GM18519 (cell line): ENCODE measurements around the gene MYL10.
"Not testable (repeated sequence)": the region's sequence is repeated elsewhere in the genome, so short reads cannot be mapped to it uniquely, and the experiment has no call there.

Experiments
- ATAC-seq: cut with Tn5 transposase; IDR thresholded peaks from one replicate; pipeline ENCODE4 v1.9.1; 2021; ENCODE audit warnings: mild to moderate bottlenecking, moderate library complexity; ENCODE audit not compliant: unreplicated experiment, low FRiP score

MYL10 gene

DNA sequence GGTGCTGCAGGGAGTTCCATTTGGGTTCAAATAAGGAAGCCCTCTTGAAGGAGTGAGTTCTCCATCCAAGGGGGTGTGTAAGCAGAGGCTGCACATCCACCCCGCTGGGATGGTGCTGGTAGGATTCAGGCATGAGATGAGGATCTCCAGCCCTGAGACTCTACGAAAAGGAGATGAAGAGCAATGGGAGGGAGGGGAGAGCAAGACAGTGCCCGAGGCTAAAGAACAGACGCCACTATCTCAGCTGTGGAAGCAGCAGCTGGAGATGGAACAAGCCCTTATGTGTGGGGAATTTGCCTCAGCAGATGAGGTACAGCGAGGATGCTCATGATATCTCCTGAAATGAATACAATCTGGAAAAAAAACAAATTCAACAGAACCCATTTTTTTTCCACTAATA, 28.1 kb upstream of the MYL10 start:
- no peak for ATAC-seq

DNA sequence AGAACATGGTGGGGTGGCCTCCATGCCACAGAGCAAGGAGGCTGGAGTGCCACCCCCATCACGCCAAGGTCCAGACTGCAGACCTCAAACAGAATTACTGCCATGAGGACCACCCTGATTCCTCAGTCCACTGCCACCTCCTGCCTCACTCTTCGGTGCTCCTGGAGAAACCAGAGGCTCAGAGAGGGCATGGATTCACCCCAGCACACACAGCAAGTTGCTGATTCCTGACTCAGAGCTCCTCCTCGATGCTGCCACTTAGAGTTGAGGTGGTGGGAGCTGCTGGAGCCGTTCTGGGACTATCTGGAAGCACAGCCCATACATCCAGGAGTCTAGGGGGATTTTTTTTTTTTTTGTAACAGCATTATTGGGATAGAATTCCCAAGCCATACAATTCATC, 22.0 kb upstream of the MYL10 start:
- no peak for ATAC-seq

DNA sequence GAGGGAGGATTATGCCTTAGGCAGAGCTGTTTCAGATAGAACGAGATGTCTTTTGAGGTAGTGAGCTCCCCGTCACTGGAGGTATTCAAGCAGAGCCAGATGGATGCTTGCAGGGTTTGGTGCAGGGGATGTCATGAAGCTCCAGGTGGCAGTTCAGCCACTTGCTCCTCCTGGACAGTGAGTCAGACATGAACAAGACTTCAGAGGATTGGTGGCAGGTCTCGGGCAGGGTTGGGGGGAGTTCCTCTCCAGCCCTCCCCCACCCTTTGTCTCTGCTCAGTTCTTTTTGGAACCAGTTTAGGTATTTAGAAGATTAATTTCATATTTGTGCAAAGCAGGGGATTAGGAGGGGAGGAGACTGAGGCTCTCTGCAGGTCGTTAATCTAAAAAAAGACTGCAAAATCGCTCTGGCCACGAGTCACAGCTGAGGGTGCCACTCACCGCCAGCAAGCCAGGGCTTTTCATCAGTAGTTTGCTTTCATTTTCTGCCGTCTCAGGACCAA, 21.5 kb upstream of the MYL10 start:
- no peak for ATAC-seq

DNA sequence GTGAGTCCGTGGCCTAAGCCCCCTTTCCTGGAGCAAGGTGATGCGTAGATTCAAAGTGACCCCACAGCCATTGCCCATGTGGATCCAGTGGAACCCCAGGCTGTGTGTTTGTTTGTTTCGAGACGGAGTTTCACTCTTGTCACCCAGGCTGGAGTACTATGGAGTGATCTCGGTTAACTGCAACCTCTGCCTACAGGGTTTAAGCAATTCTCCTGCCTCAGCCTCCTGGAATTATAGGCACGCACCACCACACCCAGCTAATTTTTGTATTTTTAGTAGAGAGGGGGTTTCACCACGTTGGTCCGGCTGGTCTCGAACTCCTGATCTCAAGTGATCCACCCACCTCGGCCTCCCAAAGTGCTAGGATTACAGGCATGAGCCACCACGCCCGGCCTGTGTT, 18.8 kb upstream of the MYL10 start:
- not testable (repeated sequence) for ATAC-seq

DNA sequence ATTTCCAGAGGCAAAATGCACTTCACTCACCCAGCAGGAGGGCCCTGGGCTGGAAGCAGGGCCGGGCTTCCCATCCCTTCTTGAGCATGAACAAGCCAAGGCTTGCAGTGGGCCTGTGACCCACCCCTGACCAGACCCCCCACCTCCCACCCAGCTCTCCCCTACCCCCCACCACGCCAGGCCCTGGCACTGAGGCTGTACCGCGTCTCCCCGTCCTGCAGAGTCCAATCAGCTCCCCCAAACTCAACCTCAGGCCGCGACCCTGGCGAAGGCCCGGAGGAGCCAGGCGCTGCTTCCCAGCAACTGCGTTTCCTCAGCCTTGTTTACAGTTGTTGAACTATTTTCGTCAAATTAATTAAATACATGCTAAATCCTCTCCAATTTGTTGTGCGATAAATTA, 16.9 kb upstream of the MYL10 start:
- no peak for ATAC-seq

DNA sequence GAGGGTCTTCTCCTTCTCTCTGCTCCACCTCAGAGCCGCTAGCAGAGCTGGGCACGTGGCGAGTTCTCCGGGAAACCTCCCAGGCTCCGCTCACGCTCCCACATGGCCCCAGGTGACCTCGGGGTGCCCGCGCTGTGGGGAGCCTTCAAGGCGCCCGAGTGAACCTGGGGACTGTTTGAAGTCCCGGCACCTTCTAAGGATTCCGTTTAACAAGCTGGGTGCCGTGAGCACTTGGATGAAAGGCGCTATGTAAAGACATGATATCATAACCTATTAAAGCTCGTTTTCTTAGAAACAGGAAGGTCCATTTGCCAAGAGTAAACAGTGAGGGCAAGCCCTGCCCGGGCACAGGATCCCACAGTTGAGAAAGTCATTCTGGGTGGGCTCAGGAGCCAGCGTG, 15.8 kb upstream of the MYL10 start:
- no peak for ATAC-seq

DNA sequence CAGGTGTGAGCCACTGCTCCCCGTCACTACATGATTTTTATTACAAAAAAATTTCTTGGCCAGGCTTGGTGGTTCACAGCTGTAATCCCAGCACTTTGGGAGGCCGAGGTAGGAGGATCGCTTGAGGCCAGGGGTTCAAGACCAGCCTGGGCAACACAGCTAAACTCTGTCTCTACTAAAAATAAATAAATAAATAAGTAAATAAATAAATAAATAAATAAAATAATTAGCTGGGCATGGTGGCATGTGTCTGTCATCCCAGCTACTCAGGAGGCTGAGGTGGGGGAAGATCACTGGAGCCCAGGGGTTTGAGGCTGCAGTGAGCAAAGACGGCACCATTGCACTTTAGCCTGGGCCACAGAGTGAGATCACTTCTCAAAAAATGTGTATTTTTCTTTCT, 10.0 kb upstream of the MYL10 start:
- ATAC-seq, result not testable (repeated sequence)

DNA sequence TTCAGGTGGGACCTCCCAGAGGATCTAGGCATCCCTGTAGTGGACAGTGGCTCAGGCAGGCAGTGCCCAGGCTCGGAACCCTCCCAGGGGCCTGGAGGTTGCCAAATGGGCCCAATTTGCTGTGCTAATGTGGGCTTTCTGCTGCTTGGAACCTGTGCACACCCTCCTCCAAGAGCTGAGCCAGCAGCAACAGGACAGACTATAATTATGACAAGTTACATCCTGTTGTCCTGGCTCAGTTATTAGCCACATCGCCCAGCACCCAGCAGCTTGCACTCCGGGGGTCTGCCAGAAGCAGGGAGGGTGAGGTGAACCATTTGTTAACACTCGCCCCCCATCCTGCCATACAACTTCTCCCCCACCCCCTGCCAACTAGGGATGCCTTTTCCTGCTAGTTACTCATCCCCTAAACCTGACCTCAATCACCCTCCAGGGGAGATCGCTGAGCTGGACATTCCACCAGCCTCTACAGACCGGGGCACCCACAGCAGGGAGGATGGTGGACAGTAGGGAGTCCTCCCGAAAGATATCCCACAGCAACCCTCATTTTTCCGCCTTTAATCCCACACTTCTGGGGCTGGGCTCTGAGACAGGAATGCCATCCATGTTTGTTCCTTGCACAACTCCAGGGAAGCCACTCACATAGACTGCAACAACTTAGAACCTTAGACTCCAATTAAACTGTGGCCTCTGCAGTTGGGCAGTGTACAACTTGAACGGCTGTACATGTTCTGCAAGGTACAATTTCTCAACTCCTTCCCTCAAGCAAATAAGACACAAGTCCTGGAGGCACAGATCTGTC, 7.9 kb upstream of the MYL10 start:
- no peak for ATAC-seq

DNA sequence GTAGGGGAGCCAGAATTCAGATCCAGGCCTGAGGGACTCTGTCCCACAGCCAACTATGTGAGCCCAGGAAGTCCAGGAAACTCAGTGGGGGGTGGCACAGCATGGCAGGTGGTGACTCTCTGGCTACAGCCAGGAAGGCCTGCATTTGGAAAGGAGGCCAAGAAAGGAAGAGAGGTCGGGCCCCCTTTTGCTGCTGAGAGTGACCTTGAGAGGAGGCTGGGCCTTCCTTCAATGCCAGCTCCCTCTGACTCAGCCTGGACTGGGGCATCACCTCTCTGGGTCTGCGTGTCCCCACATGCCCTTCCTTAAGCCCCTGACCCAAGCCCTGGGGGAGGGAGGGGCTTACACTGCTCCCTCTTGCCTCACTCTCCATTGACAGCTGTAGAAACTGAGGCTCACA, 6.4 kb upstream of the MYL10 start:
- ATAC-seq, result no peak

DNA sequence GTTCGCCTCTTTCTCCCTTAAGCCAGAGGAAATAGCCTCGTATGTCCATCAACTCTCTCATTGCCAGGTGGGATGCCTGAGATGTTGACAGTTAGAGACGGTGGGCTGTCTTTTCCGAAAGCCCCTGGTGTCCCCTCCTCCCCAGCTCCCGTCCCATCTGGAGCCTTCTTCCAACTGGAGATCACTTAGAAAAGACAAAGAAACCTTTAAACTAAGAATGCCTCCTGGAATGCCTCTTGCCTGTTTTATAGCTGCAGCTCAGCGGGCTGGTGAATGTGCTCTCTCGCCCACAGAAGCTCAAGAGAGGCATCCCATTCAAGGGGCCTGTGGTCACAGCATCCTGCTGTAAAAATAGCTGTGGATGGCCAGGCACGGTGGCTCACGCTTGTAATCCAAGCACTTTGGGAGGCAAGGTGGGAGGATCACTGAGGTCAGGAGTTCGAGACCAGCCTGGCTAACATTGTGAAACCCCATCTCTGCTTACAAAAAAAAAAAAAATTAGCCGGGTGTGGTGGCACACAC, 5.2 kb upstream of the MYL10 start:
- ATAC-seq, result no peak

DNA sequence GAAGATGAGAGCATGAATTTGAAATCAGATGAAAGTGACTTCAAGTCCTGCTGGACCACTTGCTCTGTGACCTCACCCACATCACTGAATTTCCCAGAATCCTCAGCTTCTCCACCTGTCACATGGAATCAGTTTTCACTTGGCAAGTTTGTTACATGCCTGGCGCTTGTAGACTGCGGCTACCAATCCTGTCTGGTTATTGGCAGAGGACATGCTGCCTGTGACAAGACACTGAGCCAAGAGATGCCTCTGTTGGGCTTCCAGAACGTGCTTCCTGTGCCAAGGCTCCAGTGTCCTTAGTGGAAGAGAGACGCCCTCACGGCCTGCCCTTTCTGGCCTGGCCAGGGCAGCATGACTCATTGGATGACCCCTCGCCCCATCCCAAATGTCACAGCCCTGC, 4.4 kb upstream of the MYL10 start:
- no peak for ATAC-seq

DNA sequence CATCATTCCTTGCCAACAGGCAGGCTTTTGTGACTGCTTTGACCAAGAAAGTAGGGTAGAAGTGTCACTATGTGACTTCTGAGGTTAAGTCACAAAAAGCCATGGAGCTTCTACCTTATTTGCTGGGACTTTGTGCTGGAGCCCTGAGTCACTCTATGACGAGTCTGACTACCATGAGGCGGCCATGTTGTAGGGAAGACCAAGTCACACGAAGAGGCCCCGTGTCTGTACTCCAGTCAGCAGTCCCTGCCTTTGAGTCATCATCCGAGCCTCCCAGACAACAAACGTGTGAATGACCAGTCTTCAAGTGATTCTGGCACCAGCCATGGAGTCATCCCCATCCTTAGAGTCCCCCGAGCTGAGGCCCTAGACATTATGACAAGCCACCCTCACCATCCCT, 3.5 kb upstream of the MYL10 start:
- ATAC-seq, result no peak

DNA sequence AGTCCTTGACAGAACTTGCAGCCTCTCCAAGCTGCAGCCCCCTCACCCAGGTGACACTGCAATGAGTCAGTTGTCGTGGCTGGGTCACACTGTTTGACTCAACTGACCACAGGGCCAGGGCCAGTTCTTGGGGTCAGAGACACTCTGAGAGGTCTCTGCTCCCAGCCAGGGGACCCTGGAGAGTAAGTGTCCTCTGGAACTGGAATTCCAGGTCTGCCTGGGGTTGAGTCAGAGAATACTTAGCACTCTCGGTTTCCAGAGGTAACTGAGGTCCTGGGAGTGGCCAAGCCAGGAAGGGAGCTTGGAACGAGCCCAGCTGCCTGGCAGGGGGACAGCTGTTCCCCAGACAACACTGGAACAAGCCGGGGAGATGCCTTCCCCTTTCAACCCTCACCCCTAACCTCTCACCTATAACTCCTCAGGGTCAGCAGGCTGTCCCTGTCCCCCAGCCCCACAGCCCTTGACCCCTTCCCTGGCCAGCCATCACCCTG, 2.2 kb upstream of the MYL10 start:
- ATAC-seq, result no peak

DNA sequence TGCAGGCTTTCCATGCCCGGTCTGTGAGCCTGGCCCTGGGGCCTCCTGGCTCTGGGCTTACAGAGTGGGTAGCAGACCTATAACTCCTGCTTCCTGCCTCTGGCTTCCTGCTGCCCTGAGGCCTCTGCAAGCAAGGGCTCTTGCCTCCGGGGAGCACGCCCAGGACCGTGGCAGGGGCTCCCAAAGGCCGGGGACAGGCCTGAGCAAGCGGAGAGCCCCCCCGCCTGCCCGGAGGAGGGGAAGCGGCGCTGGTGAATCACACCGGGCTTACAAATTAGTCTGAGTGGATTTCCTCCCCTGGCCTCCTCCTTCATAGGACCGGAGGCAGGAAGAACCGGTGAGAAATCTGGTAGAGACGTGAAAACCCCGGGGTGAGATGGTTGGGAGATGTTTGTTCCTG, 1.5 kb upstream of the MYL10 start:
- ATAC-seq, result no peak

DNA sequence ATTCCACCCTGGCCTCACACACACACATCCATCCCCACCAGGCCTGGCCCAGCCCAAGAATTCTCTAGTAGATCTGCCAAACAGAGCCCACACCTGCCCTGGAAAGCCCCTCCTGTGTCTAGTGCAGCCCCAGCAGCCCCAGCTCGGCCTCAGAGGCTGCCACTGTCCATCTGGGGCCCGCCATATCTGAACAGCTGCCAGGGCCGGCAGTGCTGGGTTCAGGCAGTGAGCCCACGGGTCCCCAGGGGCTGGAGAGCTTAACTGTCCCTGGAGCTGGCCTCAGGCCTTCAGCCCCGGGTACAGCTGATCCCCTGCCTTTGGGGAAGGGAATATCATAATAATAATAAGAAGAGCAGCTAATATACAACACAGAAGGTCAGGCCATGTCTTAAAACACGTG, 574 bp downstream of the MYL10 start:
- no peak for ATAC-seq

DNA sequence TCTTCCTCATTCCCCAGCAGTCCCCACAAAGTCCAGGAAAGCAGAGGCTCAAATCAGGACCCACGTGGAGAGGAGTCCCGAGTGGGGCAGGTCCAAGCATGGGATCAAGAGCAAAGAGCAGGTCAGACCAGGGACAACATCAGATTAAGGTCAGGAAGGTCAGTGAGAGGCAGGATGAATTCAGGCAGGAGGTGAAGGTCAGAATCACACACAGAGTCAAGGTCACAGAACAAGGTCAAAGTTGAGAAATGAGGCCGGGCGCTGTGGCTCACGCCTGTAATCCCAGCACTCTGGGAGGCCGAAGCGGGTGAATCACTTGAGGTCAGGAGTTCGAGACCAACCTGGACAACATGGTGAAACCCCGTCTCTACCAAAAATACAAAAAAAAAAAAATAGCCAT, 2.3 kb downstream of the MYL10 start:
- no peak for ATAC-seq

DNA sequence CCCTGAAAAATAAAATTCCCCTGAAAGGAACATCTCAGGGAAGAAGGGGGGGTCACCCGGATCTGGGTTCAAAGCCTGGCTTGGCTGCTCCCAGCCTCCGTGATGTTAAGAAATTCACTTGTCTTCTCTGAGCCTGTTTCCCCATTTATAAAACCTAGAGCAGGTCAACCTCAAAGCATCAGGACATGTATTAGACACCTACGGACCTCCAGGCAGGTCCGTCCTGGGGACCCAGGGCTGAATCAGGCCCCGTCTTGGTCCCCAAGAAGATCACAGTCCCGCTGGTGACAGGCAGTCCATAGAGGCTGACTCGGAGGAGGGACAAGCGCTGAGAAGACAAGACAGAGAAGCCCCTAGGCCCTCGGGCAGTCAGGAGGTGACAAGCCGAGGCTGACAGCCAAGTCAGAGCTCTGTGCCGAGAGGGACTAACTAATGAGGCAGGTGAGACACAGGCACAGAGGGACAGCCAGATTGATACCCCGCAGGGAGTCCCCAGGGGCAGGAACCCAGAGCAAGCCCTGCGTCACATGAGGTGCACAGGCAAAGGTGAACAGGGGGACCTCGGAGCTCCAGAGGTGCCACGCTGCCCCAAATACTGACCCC, 2.9 kb downstream of the MYL10 start:
- ATAC-seq, result no peak

DNA sequence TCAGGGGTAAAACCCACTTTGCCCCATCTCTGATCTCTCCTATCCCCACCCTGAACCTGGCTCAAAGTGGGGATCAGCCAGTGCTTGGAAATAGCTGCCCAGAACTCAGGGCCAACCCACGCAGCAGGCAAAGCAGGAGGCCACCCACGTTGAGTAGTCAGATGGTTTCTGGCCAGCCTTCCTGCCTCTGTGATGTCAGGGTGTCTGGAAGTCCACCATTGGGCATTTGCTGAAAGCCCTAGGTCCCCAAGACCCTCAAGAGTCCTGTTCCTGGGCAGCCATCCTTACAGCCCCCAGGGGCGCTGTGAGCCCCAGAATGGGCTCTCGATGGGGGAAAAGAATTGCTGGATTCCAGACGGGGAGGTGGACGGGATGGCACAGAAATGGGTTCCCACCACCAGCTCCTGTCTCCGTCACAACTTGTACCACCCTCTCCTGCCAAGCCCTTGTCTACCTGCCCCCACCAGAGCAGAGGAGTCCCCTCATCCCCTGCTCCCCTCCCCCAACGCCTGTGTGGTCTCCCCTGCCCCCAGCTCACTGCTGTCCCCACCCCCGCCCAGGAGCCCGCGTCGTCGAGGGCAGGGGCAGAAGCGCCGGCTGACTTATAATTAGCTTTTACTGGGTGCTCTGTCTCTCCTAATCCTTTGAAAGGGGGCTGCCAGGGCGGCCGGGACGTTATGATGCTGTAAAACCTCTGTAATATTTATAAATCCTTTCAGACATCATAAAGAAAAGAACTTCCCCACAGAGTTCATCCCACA, 3.9 kb downstream of the MYL10 start:
- ATAC-seq, result no peak

DNA sequence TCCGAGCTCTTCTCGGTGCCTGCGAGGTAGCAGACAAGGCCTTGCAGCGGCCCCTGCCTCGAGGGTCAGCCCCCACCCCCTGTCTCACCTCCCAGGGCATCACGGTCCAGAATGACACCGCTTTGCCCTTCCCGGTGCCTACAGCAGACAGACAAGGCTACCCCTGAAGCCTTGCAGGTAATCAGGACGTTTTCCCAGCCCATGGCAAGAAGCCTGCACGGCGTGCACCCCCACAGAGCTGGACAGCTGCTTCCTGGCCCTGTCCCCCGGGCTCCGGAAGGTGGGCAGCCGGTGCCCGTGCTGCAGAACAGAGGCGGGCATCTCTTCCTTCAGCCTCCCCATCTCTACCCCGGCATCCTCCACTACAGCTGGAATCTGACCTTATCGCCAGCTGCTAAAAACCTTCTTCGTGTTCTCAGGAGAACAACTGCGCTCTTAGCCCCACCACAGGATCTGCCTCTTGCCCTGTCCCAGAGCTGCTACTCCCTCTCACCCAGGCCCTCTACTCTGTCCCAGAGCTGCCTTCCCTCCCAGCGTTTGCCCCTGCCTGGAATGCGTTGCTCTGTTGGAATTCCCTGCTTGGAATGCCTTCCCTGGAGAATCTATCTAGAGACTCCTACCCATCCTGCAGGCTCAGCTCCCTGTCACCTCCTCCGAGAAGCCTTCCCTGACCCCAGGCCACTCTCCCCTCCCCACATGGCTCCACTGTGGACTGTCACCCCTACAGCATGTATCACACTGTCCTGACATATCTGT, 4.7 kb downstream of the MYL10 start:
- ATAC-seq, result no peak

DNA sequence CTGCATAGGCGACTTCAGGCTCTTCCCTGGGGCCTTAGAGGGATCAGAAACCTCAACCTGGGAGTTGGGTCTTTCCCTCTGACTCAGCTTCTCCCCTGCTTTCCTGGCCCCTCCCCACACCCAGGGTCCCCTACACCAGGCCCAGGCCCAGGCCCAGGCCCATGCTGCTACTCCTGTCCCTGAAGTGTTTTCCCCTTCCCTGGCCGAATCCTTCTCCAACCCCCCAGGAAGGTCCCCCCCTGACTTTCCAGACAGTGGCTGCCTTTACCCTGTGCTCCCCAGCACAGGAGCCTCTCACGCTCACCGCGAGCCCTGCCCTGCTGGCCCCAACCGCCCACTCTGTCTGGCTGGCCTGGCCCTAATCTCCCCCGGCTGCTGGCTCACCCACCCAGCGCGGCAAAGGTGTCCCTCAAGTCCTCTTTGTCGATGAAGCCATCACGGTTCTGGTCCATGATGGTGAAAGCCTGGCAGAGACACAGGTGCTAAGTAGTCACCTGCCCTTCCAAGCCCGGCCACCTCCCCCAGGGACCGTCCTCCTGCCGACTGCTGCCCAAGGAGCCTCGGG, 6.4 kb downstream of the MYL10 start:
- no peak for ATAC-seq
